ENCODE data around the gene KRT14. TPM values are rescaled to one million over a fixed set of nuclear protein-coding genes. Genes with fewer than 3 reads are reported as not detected.

Gene KRT14
- total and polyA plus RNA-seq, 2 donors (not counting 3 experiments of a cell fraction or from before 2014, with no cell fraction given): 0.12 to 0.66 TPM

DNA sequence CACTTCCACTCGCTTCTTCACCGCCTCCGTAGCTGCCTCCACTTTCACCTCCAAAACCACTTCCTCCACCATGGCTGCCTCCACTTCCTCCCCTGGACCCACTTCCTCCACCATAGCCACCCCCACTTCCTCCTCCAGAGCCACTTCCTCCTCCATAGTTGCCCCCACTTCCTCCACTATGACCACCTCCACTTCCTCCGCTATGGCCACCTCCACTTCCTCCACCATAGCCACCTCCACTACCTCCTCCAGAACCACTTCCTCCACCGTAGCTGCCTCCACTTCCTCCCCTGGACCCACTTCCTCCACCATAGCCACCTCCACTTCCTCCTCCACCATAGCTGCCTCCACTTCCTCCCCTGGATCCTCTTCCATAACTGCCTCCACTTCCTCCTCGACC, 19.4 kb downstream of the KRT14 start:
- POLR2A ChIA-PET: no interaction called here
- no peak for DNase-seq (ENCODE audit: low read depth, low spot score)
- BruUV-seq (replicated peaks): no TSS peak
- H3K79me2 ChIP-seq (ENCODE audit: control insufficient read depth, insufficient read depth, low read length): no peaks in the 10 kb centered on the region
- H3K4me3 ChIP-seq (replicated peaks in 1 of 3; ENCODE audit: insufficient read depth in 1 of 3, low read depth in 1 of 3, low read length in 3 of 3): no peak overlapping the region
- no peak overlapping the region for H3K4me2 ChIP-seq (ENCODE audit: insufficient read depth, low read length)
- H4K20me1 ChIP-seq (replicated peaks; ENCODE audit: control insufficient read depth, extremely low read depth, insufficient read depth, low read length): no peaks in the 10 kb centered on the region
- no peak overlapping the region for H2AFZ ChIP-seq (ENCODE audit: low read depth, low read length)
- CTCF ChIA-PET: interaction anchor here (4.9 kb wide), 1 partner anchor 18 kb away, joined by 29 read pairs; no protein-coding TSS in a partner anchor
- H3K9ac ChIP-seq (replicated peaks; ENCODE audit: extremely low read depth, insufficient read depth, low read length): no peak overlapping the region
- H3K9me3 ChIP-seq (replicated peaks; ENCODE audit: control insufficient read depth, insufficient read depth, low read length): no peaks in the 10 kb centered on the region
- dilution Hi-C loops (cut with MboI; ENCODE audit: extremely low pct_ligation_motif_present, low sequenced_read_pairs) (no loop called here), intact Hi-C loops (cut with micrococcal nuclease) (no loop called here)
- no peaks in the 10 kb centered on the region for H3K9me1 ChIP-seq (replicated peaks; ENCODE audit: control insufficient read depth, extremely low read depth, insufficient read depth, low read length)
- no peaks in the 10 kb centered on the region for H3K4me1 ChIP-seq (ENCODE audit: control insufficient read depth, extremely low read depth, insufficient read depth, low read length)
- no peak overlapping the region for H3K27ac ChIP-seq (ENCODE audit: insufficient read depth, low read depth, low read length)
- no peak for FAIRE-seq
- TF ChIP-seq JUN (IDR thresholded peaks at IDR 0.05; ENCODE audit: borderline replicate concordance, insufficient read depth, insufficient read length, low read depth): no peak
- no peak for TF ChIP-seq POLR2A (IDR thresholded peaks at IDR 0.05; ENCODE audit: low read depth, low read length)
- TF ChIP-seq FOS (IDR thresholded peaks at IDR 0.05; ENCODE audit: borderline replicate concordance, insufficient read depth, low read length): no peak
- TF ChIP-seq MYC (IDR thresholded peaks at IDR 0.05; ENCODE audit: low read depth, low read length): no peak
- no peak for TF ChIP-seq POLR2AphosphoS5 (IDR thresholded peaks at IDR 0.05; ENCODE audit: insufficient read depth, low read depth, low read length)
- no peak for TF ChIP-seq MAX (IDR thresholded peaks at IDR 0.05; ENCODE audit: insufficient read depth, insufficient read length)
- no peak for TF ChIP-seq GATA2 (IDR thresholded peaks at IDR 0.05; ENCODE audit: insufficient read depth, insufficient read length, low read depth, low read length)
- TF ChIP-seq, protein P1, sequence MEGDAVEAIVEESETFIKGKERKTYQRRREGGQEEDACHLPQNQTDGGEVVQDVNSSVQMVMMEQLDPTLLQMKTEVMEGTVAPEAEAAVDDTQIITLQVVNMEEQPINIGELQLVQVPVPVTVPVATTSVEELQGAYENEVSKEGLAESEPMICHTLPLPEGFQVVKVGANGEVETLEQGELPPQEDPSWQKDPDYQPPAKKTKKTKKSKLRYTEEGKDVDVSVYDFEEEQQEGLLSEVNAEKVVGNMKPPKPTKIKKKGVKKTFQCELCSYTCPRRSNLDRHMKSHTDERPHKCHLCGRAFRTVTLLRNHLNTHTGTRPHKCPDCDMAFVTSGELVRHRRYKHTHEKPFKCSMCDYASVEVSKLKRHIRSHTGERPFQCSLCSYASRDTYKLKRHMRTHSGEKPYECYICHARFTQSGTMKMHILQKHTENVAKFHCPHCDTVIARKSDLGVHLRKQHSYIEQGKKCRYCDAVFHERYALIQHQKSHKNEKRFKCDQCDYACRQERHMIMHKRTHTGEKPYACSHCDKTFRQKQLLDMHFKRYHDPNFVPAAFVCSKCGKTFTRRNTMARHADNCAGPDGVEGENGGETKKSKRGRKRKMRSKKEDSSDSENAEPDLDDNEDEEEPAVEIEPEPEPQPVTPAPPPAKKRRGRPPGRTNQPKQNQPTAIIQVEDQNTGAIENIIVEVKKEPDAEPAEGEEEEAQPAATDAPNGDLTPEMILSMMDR (IDR thresholded peaks at IDR 0.05; ENCODE audit: extremely low read depth in 1 of 2, insufficient read depth in 1 of 2, low read depth in 1 of 2, low read length in 2 of 2): no peak
- TF ChIP-seq EZH2 (IDR thresholded peaks at IDR 0.05; ENCODE audit: borderline replicate concordance, low read depth, low read length, severe bottlenecking): no peak
- H3K27me3 ChIP-seq (ENCODE audit: control insufficient read depth in 2 of 2, insufficient read depth in 2 of 2, low read length in 2 of 2): peaks cover 18 to 24% of the 10 kb centered on the region in 2 experiments
- no peaks in the 10 kb centered on the region for H3K36me3 ChIP-seq (ENCODE audit: control insufficient read depth in 2 of 2, extremely low read depth in 1 of 2, insufficient read depth in 2 of 2, low read length in 2 of 2)

All from endothelial cell of umbilical vein (primary cell).